ENCODE data around the gene GABRB1.

- TF ChIP-seq CTCF (IDR thresholded peaks at IDR 0.05) (no peak), POLR2A (IDR thresholded peaks at IDR 0.05) (no peak)
Observed at GRCh38 chr4:47038263-47038662, 6.9 kb downstream of the GABRB1 start.
